Activated naive CD4-positive, alpha-beta T cell treated with anti-CD3 and anti-CD28 coated beads for 36 hours (primary cell): Measurements from ENCODE around the gene GP1BB. TPM values are rescaled to one million over a fixed set of nuclear protein-coding genes. Genes with fewer than 3 reads are reported as not detected.
A peak's percentile ranks its signal among the peaks of the same experiment; 100 is the strongest.

Experiments
- CTCF ChIA-PET: fragments of 350-600 bp; sonication (Branson Sonifier 250); formaldehyde crosslinking; loops from one replicate; lab custom pipeline; 2021; ENCODE audit warnings: antibody characterized with exemption; lab: Charles Lee
- DNase-seq: peaks from one replicate; pipeline ENCODE4 v3.0.0-alpha.2; 2020
- H3K27ac Mint-ChIP-seq: one replicate; pipeline ENCODE4 v1.8.0; 2021; ENCODE audit warnings: mild to moderate bottlenecking, mixed read lengths
- H3K27me3 Mint-ChIP-seq: one replicate; pipeline ENCODE4 v1.8.0; 2021; ENCODE audit warnings: low read depth, mixed read lengths
- H3K36me3 Mint-ChIP-seq: one replicate; pipeline ENCODE4 v1.8.0; 2021; ENCODE audit warnings: low read depth, mixed read lengths
- H3K4me1 Mint-ChIP-seq: one replicate; pipeline ENCODE4 v1.8.0; 2021; ENCODE audit warnings: low read depth, mixed read lengths
- H3K4me3 Mint-ChIP-seq: one replicate; pipeline ENCODE4 v1.8.0; 2021; ENCODE audit warnings: mild to moderate bottlenecking, moderate library complexity, mixed read lengths
- H3K9me3 Mint-ChIP-seq: one replicate; pipeline ENCODE4 v1.8.0; 2021; ENCODE audit warnings: mixed read lengths
- intact Hi-C: fragments of 100-400 bp; cut with micrococcal nuclease; formaldehyde crosslinking; loops from one replicate; pipeline ENCODE4 v1.15.1; 2023
- total RNA-seq, 2 experiments: library from RNA; stranded (reverse); gene quantifications; one replicate each; pipeline ENCODE4 v1.2.3, GENCODE V29; 2021

Gene GP1BB
- total RNA-seq, 2 experiments from 2014 or later = not detected

- CTCF ChIA-PET = interaction anchor here (0.6 to 1.0 kb wide), 4 partner anchors 16 to 172 kb away, joined by 3 to 4 read pairs (median 3); no protein-coding TSS in a partner anchor
- Mint-ChIP-seq H3K36me3 (no peaks in the 10 kb centered on the region), H3K4me3 (peak overlapping the region; percentile 70), H3K27me3 (peaks cover 41% of the 10 kb centered on the region), H3K27ac (no peak overlapping the region), H3K4me1 (peaks cover 9% of the 10 kb centered on the region), H3K9me3 (no peaks in the 10 kb centered on the region)
- intact Hi-C loops = loop anchor here (1.0 to 2.0 kb wide), 4 partner anchors 37 to 574 kb away; partner anchors contain the start of gene ESS2
- peak; percentile 77 for DNase-seq
Observed at GRCh38 chr22:19717691-19718455, 5.5 kb upstream of the GP1BB start.

DNA sequence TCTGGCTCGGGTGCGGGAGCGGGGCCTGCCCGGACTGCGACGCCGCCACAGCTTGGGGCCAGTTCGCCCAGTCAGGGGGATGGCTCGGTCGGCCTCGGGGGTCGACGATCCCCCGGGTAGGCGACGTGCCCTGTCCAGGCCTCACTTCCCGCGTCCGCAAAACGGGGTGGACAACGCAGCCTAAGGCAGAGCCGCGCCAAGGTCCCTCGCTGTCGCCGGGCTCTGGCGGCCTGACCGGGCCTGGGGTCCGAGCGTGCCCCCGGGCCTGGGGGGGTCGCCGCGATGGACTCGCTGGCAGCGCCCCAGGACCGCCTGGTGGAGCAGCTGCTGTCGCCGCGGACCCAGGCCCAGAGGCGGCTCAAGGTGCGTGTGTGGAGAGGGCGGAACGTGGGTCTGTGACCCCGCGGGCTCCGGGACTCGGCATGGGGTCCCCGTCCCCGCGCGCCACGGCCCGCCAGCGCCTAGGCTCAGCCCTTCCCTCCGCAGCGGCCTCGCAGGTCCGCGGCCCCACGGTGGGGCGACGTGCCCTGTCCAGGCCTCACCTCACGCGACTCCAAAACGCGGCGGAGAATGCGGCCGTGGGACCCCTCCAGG, 4.8 kb upstream of the GP1BB start:
- intact Hi-C loops = loop anchor here (1.0 to 2.0 kb wide), 4 partner anchors 38 to 574 kb away; partner anchors contain the start of gene ESS2
- CTCF ChIA-PET = no interaction called here
- peaks cover 14% of the 10 kb centered on the region for H3K4me1 Mint-ChIP-seq
- peaks cover 45% of the 10 kb centered on the region for H3K27me3 Mint-ChIP-seq
- no peak for DNase-seq
- no peak overlapping the region for H3K27ac Mint-ChIP-seq
- no peaks in the 10 kb centered on the region for H3K36me3 Mint-ChIP-seq
- no peaks in the 10 kb centered on the region for H3K9me3 Mint-ChIP-seq
- no peak overlapping the region for H3K4me3 Mint-ChIP-seq

- intact Hi-C loops = loop anchor here (2.0 kb wide), 1 partner anchor 38 kb away; no protein-coding TSS in a partner anchor
- Mint-ChIP-seq H3K4me1 (peaks cover 12% of the 10 kb centered on the region), H3K27me3 (peaks cover 41% of the 10 kb centered on the region), H3K9me3 (no peaks in the 10 kb centered on the region), H3K36me3 (no peaks in the 10 kb centered on the region), H3K4me3 (peak overlapping the region; percentile 52), H3K27ac (no peak overlapping the region)
- CTCF ChIA-PET = interaction anchor here (0.8 to 1.4 kb wide), 2 partner anchors 12 to 37 kb away, joined by 3 to 6 read pairs; no protein-coding TSS in a partner anchor
- DNase-seq = no peak
Observed at GRCh38 chr22:19719050-19719482, 4.3 kb upstream of the GP1BB start.

GRCh38 chr22:19719488-19720021, 3.8 kb upstream of the GP1BB start:
- CTCF ChIA-PET = interaction anchor here (0.6 to 1.5 kb wide), 4 partner anchors 11 to 575 kb away, joined by 3 to 6 read pairs (median 4); partner anchors contain the start of gene ESS2
- peak overlapping the region; percentile 52 for H3K4me3 Mint-ChIP-seq
- intact Hi-C loops = loop anchor here (2.0 kb wide), 1 partner anchor 39 kb away; no protein-coding TSS in a partner anchor
- peaks cover 43% of the 10 kb centered on the region for H3K27me3 Mint-ChIP-seq
- peaks cover 14% of the 10 kb centered on the region for H3K4me1 Mint-ChIP-seq
- no peak for DNase-seq
- H3K36me3 Mint-ChIP-seq = no peaks in the 10 kb centered on the region
- no peaks in the 10 kb centered on the region for H3K9me3 Mint-ChIP-seq
- H3K27ac Mint-ChIP-seq = no peak overlapping the region

DNA sequence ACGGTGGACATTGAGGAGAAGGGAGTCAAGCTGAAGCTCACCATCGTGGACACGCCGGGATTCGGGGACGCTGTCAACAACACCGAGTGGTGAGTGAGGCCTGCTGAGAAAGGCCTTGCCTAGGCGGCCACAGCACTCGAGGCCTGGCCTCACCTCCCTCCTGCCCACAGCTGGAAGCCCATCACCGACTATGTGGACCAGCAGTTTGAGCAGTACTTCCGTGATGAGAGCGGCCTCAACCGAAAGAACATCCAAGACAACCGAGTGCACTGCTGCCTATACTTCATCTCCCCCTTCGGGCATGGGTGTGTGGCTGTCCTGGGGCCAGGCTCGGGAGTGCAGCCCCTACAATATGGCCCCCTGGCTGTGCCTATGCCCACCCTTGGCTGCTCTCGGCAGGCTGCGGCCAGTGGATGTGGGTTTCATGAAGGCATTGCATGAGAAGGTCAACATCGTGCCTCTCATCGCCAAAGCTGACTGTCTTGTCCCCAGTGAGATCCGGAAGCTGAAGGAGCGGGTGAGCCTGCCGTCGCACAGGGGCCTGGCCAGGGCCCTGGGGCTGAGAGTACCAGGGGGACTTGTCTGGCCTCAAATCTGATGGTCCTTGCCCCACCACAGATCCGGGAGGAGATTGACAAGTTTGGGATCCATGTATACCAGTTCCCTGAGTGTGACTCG, 3.0 kb upstream of the GP1BB start:
- peaks cover 48% of the 10 kb centered on the region for H3K27me3 Mint-ChIP-seq
- H3K9me3 Mint-ChIP-seq = no peaks in the 10 kb centered on the region
- H3K4me3 Mint-ChIP-seq = no peak overlapping the region
- H3K4me1 Mint-ChIP-seq = peaks cover 20% of the 10 kb centered on the region
- CTCF ChIA-PET = interaction anchor here (0.6 to 1.5 kb wide), 3 partner anchors 10 to 576 kb away, joined by 3 to 6 read pairs (median 4); partner anchors contain the start of gene ESS2
- intact Hi-C loops = no loop called here
- no peaks in the 10 kb centered on the region for H3K36me3 Mint-ChIP-seq
- no peak overlapping the region for H3K27ac Mint-ChIP-seq
- DNase-seq = no peak

GRCh38 chr22:19720999-19721329, 2.4 kb upstream of the GP1BB start:
- Mint-ChIP-seq H3K9me3 (no peaks in the 10 kb centered on the region), H3K27ac (no peak overlapping the region), H3K4me3 (no peak overlapping the region), H3K27me3 (peaks cover 48% of the 10 kb centered on the region), H3K4me1 (peaks cover 20% of the 10 kb centered on the region), H3K36me3 (no peaks in the 10 kb centered on the region)
- DNase-seq = no peak
- CTCF ChIA-PET = interaction anchor here (1.5 kb wide), 1 partner anchor 42 kb away, joined by 4 read pairs; no protein-coding TSS in a partner anchor
- intact Hi-C loops = no loop called here

- CTCF ChIA-PET = interaction anchor here (1.5 kb wide), 1 partner anchor 42 kb away, joined by 4 read pairs; no protein-coding TSS in a partner anchor
- intact Hi-C loops = no loop called here
- Mint-ChIP-seq H3K27ac (no peak overlapping the region), H3K9me3 (no peaks in the 10 kb centered on the region), H3K27me3 (peaks cover 44% of the 10 kb centered on the region), H3K4me3 (no peak overlapping the region), H3K36me3 (no peaks in the 10 kb centered on the region), H3K4me1 (peaks cover 20% of the 10 kb centered on the region)
- no peak for DNase-seq
Observed at GRCh38 chr22:19721330-19722177, 1.8 kb upstream of the GP1BB start.

DNA sequence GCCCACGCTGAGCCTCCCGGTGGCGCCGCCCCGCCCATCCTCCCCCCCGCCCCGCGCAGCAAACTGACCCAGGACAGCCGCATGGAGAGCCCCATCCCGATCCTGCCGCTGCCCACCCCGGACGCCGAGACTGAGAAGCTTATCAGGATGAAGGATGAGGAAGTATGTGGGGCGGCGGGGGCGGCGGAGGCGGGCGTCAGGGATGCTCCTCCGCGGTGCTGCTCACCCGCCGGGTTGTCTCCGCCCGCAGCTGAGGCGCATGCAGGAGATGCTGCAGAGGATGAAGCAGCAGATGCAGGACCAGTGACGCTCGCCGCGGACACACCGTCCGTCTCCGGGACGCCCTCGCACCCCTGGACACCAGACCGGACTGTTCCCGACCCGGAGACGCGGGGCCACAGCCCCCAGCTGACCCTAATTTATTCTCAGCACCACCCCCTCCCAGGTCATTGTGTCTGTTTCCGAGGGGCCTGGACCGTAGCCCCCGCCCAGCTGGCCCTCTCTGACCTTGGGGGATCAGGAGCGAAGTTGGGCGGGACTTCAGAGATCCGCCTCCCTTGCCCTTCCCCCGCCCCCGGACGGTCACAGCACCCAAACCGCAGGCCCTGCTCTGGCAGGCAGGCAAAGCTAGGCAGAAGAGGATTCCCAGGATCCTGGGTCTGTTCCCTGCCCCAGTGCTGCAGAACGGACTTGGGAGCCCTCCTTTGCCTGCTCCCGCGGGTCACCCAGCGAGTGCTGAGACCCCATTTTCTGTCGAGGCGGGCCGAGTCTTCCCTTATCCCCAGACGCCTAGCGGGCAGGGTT, 959 bp upstream of the GP1BB start:
- intact Hi-C loops = no loop called here
- CTCF ChIA-PET = no interaction called here
- H3K4me3 Mint-ChIP-seq = no peak overlapping the region
- DNase-seq = no peak
- no peaks in the 10 kb centered on the region for H3K36me3 Mint-ChIP-seq
- no peak overlapping the region for H3K27ac Mint-ChIP-seq
- H3K9me3 Mint-ChIP-seq = no peaks in the 10 kb centered on the region
- peaks cover 44% of the 10 kb centered on the region for H3K27me3 Mint-ChIP-seq
- peaks cover 20% of the 10 kb centered on the region for H3K4me1 Mint-ChIP-seq

GRCh38 chr22:19722982-19723231, 432 bp upstream of the GP1BB start:
- no peak overlapping the region for H3K4me3 Mint-ChIP-seq
- CTCF ChIA-PET = interaction anchor here (1.3 kb wide), 1 partner anchor 296 kb away, joined by 3 read pairs; no protein-coding TSS in a partner anchor
- DNase-seq = no peak
- no peaks in the 10 kb centered on the region for H3K9me3 Mint-ChIP-seq
- H3K27ac Mint-ChIP-seq = no peak overlapping the region
- peaks cover 42% of the 10 kb centered on the region for H3K27me3 Mint-ChIP-seq
- peaks cover 16% of the 10 kb centered on the region for H3K4me1 Mint-ChIP-seq
- intact Hi-C loops = no loop called here
- H3K36me3 Mint-ChIP-seq = no peaks in the 10 kb centered on the region

DNA sequence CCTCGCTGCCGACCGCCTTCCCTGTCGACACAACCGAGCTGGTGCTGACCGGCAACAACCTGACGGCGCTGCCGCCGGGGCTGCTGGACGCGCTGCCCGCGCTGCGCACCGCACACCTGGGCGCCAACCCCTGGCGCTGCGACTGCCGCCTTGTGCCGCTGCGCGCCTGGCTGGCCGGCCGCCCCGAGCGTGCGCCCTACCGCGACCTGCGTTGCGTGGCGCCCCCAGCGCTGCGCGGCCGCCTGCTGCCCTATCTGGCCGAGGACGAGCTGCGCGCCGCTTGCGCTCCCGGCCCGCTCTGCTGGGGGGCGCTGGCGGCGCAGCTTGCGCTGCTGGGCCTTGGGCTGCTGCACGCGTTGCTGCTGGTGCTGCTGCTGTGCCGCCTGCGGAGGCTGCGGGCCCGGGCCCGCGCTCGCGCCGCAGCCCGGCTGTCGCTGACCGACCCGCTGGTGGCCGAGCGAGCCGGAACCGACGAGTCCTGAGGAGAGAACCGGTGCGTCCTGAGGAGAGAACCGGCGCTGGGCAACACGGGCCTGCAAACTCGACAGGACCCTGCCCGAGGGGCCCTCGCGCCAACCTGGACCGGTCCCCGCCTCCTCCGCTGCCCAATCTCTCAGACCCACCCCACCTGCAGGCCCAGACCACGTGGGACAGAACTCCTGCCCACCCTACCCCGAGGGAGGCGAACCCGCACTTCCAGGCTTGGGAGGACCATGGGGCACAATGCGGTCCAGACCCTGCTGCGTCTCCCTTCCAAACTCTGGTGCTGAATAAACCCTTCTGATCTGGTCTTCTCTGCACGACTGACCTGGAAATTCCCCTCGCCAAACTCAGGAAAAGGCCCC, 866 bp downstream of the GP1BB start:
- Mint-ChIP-seq H3K4me3 (peak overlapping the region; percentile 27), H3K9me3 (no peaks in the 10 kb centered on the region), H3K4me1 (peaks cover 16% of the 10 kb centered on the region), H3K27ac (no peak overlapping the region), H3K36me3 (no peaks in the 10 kb centered on the region), H3K27me3 (peaks cover 41% of the 10 kb centered on the region)
- intact Hi-C loops = no loop called here
- CTCF ChIA-PET = interaction anchor here (0.6 to 1.4 kb wide), 5 partner anchors 38 to 295 kb away, joined by 3 to 8 read pairs (median 3); no protein-coding TSS in a partner anchor
- DNase-seq = peak; percentile 48
